ENCODE data around the gene KCNN3. TPM values are rescaled to one million over a fixed set of nuclear protein-coding genes. Genes with fewer than 3 reads are reported as not detected.

Gene KCNN3
- polyA plus RNA-seq, 1 donor from 2014 or later, result 2.2 TPM

DNA sequence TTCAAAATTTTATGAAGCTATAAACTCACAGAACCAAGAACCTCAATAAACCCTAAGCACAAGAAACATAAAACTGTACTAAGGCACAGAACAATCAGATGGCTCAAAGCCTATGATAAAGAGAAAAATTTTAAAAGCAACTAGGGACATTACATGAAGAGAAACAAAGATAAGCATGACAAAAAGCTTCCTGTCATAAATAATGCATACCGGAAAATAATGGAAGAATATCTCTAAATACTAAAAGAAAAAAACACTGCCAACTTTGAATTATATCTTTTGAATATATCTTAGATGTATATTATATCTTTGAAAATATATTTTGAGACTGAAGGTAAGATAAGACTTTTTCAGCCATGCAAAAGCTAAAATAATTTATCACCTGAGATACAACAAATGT, 21.4 kb upstream of the KCNN3 start:
- Histone ChIP-seq H3K9ac (ENCODE audit: low read length) (no peak overlapping the region), H3K4me3 (ENCODE audit: low read length) (no peak overlapping the region), H3K9me3 (ENCODE audit: low read length) (peaks cover 6% of the 10 kb centered on the region), H4K20me1 (ENCODE audit: insufficient read depth) (no peaks in the 10 kb centered on the region), H3K36me3 (ENCODE audit: insufficient read depth, low read length) (no peaks in the 10 kb centered on the region), H3K4me2 (ENCODE audit: low read length) (no peak overlapping the region), H3F3A (ENCODE audit: insufficient read depth, low read length, poor library complexity, severe bottlenecking) (no peaks in the 10 kb centered on the region), H3K9me2 (ENCODE audit: insufficient read depth, low read length) (no peaks in the 10 kb centered on the region), H3K27ac (ENCODE audit: low read length) (no peak overlapping the region), H2AFZ (ENCODE audit: low read depth, low read length) (no peak overlapping the region), H3K79me2 (replicated peaks; ENCODE audit: insufficient read depth, low read length) (no peaks in the 10 kb centered on the region), H3K27me3 (ENCODE audit: insufficient read depth, low read depth, low read length) (no peaks in the 10 kb centered on the region)
- TF ChIP-seq EZH2 (IDR thresholded peaks at IDR 0.05; ENCODE audit: borderline replicate concordance, insufficient read depth, low read length, poor library complexity, severe bottlenecking), result no peak

DNA sequence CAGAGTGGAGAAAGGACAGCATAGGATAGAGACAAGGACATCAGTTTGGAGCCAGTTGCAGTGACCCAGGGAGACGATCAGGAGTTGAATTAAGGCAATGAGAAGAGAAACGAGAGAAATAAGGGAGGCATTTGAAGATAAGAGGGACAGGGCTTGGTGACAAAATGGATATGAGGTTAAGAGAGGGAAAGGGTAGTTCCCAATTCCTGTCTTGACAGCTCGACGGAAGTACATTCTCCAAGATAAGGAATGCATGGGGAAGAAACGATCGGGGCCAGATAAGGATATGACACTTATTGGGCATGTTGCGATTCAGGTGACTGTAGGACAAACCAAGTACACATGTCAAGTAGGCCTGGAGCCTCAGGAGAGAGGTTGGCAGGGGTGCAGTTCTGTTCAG, 18.7 kb upstream of the KCNN3 start:
- Histone ChIP-seq H3K9me3 (ENCODE audit: low read length) (peaks cover 6% of the 10 kb centered on the region), H4K20me1 (ENCODE audit: insufficient read depth) (no peaks in the 10 kb centered on the region), H3K36me3 (ENCODE audit: insufficient read depth, low read length) (no peaks in the 10 kb centered on the region), H3K4me2 (ENCODE audit: low read length) (no peak overlapping the region), H3K9me2 (ENCODE audit: insufficient read depth, low read length) (no peaks in the 10 kb centered on the region), H3K4me3 (ENCODE audit: low read length) (no peak overlapping the region), H3K79me2 (replicated peaks; ENCODE audit: insufficient read depth, low read length) (no peaks in the 10 kb centered on the region), H3K27ac (ENCODE audit: low read length) (no peak overlapping the region), H3K9ac (ENCODE audit: low read length) (no peak overlapping the region), H3K27me3 (ENCODE audit: insufficient read depth, low read depth, low read length) (no peaks in the 10 kb centered on the region), H3F3A (ENCODE audit: insufficient read depth, low read length, poor library complexity, severe bottlenecking) (no peaks in the 10 kb centered on the region), H2AFZ (ENCODE audit: low read depth, low read length) (no peak overlapping the region)
- TF ChIP-seq RAD21 (conservative IDR thresholded peaks at IDR 0.05), result no peak
- no peak for TF ChIP-seq MXI1 (conservative IDR thresholded peaks at IDR 0.05; ENCODE audit: poor library complexity, severe bottlenecking)
- no peak for TF ChIP-seq EP300 (conservative IDR thresholded peaks at IDR 0.05; ENCODE audit: poor library complexity, severe bottlenecking)
- TF ChIP-seq SMC3 (conservative IDR thresholded peaks at IDR 0.05; ENCODE audit: poor library complexity), result no peak

DNA sequence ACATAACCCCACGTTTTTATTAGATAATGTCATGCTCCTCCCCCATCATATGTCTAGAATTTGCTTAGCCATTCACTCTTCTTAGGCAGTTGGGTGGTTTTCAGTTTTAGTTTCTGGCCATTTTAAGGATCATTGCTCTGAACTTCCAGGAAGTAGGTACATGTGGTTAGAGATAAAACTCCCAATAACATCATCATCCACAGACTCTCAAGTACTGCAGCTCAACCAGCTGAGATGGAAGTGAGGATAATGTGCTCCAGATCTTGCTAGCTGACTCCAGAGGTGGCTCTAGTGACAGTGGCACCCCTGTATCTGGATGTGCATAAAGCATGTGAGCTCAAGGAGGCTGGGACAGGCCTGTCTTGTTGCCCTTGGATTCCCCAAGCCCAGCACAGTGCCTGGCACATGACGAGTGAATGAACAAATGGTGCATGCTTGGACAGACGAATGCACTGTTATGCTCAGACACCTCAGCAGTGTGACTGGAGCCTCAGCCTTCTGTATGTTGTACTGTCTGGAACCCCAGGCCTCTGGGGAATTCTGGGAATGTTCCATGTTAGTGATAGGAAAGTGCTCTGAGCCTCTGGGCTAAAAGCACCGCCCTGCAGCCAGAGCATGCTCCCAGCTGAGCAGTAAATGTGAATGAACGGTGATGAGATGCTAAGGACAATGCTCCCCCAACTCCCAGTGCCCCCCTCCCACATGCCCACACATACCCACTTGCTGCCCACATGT, 16.4 kb upstream of the KCNN3 start:
- TF ChIP-seq EP300 (conservative IDR thresholded peaks at IDR 0.05; ENCODE audit: poor library complexity, severe bottlenecking) (no peak), POLR2AphosphoS5 (IDR thresholded peaks at IDR 0.05) (no peak), RAD21 (conservative IDR thresholded peaks at IDR 0.05) (no peak)
- TF ChIP-seq, protein P1, sequence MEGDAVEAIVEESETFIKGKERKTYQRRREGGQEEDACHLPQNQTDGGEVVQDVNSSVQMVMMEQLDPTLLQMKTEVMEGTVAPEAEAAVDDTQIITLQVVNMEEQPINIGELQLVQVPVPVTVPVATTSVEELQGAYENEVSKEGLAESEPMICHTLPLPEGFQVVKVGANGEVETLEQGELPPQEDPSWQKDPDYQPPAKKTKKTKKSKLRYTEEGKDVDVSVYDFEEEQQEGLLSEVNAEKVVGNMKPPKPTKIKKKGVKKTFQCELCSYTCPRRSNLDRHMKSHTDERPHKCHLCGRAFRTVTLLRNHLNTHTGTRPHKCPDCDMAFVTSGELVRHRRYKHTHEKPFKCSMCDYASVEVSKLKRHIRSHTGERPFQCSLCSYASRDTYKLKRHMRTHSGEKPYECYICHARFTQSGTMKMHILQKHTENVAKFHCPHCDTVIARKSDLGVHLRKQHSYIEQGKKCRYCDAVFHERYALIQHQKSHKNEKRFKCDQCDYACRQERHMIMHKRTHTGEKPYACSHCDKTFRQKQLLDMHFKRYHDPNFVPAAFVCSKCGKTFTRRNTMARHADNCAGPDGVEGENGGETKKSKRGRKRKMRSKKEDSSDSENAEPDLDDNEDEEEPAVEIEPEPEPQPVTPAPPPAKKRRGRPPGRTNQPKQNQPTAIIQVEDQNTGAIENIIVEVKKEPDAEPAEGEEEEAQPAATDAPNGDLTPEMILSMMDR (IDR thresholded peaks at IDR 0.05; ENCODE audit: poor library complexity, severe bottlenecking), result no peak
- TF ChIP-seq, protein P2, sequence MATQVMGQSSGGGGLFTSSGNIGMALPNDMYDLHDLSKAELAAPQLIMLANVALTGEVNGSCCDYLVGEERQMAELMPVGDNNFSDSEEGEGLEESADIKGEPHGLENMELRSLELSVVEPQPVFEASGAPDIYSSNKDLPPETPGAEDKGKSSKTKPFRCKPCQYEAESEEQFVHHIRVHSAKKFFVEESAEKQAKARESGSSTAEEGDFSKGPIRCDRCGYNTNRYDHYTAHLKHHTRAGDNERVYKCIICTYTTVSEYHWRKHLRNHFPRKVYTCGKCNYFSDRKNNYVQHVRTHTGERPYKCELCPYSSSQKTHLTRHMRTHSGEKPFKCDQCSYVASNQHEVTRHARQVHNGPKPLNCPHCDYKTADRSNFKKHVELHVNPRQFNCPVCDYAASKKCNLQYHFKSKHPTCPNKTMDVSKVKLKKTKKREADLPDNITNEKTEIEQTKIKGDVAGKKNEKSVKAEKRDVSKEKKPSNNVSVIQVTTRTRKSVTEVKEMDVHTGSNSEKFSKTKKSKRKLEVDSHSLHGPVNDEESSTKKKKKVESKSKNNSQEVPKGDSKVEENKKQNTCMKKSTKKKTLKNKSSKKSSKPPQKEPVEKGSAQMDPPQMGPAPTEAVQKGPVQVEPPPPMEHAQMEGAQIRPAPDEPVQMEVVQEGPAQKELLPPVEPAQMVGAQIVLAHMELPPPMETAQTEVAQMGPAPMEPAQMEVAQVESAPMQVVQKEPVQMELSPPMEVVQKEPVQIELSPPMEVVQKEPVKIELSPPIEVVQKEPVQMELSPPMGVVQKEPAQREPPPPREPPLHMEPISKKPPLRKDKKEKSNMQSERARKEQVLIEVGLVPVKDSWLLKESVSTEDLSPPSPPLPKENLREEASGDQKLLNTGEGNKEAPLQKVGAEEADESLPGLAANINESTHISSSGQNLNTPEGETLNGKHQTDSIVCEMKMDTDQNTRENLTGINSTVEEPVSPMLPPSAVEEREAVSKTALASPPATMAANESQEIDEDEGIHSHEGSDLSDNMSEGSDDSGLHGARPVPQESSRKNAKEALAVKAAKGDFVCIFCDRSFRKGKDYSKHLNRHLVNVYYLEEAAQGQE (IDR thresholded peaks at IDR 0.05; ENCODE audit: borderline replicate concordance), result no peak
- Histone ChIP-seq H3K4me2 (ENCODE audit: low read length) (no peak overlapping the region), H3K9me3 (ENCODE audit: low read length) (no peaks in the 10 kb centered on the region), H3K9me2 (ENCODE audit: insufficient read depth, low read length) (no peaks in the 10 kb centered on the region), H3K4me3 (ENCODE audit: low read length) (no peak overlapping the region), H3F3A (ENCODE audit: insufficient read depth, low read length, poor library complexity, severe bottlenecking) (no peaks in the 10 kb centered on the region), H3K79me2 (replicated peaks; ENCODE audit: insufficient read depth, low read length) (no peaks in the 10 kb centered on the region), H3K9ac (ENCODE audit: low read length) (no peak overlapping the region), H4K20me1 (ENCODE audit: insufficient read depth) (no peaks in the 10 kb centered on the region), H3K36me3 (ENCODE audit: insufficient read depth, low read length) (no peaks in the 10 kb centered on the region), H3K27ac (ENCODE audit: low read length) (no peak overlapping the region), H3K27me3 (ENCODE audit: insufficient read depth, low read depth, low read length) (no peaks in the 10 kb centered on the region), H2AFZ (ENCODE audit: low read depth, low read length) (no peak overlapping the region)
